Stimulated activated CD8-positive, alpha-beta memory T cell treated with anti-CD3 and anti-CD28 coated beads, Interleukin-15, amount 100 ng/mL, for 4 hours (primary cell): ENCODE data around the gene NSG2.

Experiments
- DNase-seq, 2 donors: peaks; one replicate each; pipeline ENCODE4 v3.0.0-alpha.2; 2020; ENCODE audit warnings: low read depth in 2 of 2

Gene NSG2

GRCh38 chr5:174059247-174059646 is 13.7 kb downstream of the NSG2 start:
- DNase-seq: no peak

- no peak for DNase-seq
These were observed 17.7 kb downstream of the NSG2 start for GRCh38 chr5:174063082-174063756.

GRCh38 chr5:174064171-174064570 is 18.7 kb downstream of the NSG2 start:
- no peak for DNase-seq

- no peak for DNase-seq
These were observed 20.2 kb downstream of the NSG2 start for GRCh38 chr5:174065528-174066197.

GRCh38 chr5:174067499-174067898 is 22.0 kb downstream of the NSG2 start:
- no peak for DNase-seq

- no peak for DNase-seq
These were observed 26.0 kb downstream of the NSG2 start for GRCh38 chr5:174071484-174071883.

GRCh38 chr5:174073122-174073660 is 27.7 kb downstream of the NSG2 start:
- DNase-seq: no peak

GRCh38 chr5:174074369-174074768 is 28.9 kb downstream of the NSG2 start:
- DNase-seq: no peak

- no peak for DNase-seq
These were observed 32.9 kb downstream of the NSG2 start for GRCh38 chr5:174078416-174078815.

- DNase-seq: no peak
These were observed 36.8 kb downstream of the NSG2 start for GRCh38 chr5:174082286-174082685.

GRCh38 chr5:174083056-174083827 is 37.7 kb downstream of the NSG2 start:
- DNase-seq: no peak

GRCh38 chr5:174084691-174085154 is 39.2 kb downstream of the NSG2 start:
- DNase-seq: no peak

GRCh38 chr5:174086751-174087150 is 41.2 kb downstream of the NSG2 start:
- DNase-seq: no peak

GRCh38 chr5:174087783-174088182 is 42.3 kb downstream of the NSG2 start:
- DNase-seq: no peak

- no peak for DNase-seq
These were observed 44.6 kb downstream of the NSG2 start for GRCh38 chr5:174090129-174090528.

- DNase-seq: no peak
These were observed 47.6 kb downstream of the NSG2 start for GRCh38 chr5:174093123-174093522.

- DNase-seq: no peak
These were observed 49.5 kb downstream of the NSG2 start for GRCh38 chr5:174094857-174095606.

- no peak for DNase-seq
These were observed 51.1 kb downstream of the NSG2 start for GRCh38 chr5:174096619-174097018.

GRCh38 chr5:174097486-174098185 is 52.1 kb downstream of the NSG2 start:
- DNase-seq: no peak

GRCh38 chr5:174098694-174099093 is 53.2 kb downstream of the NSG2 start:
- DNase-seq: no peak

- no peak for DNase-seq
These were observed 55.0 kb downstream of the NSG2 start for GRCh38 chr5:174100490-174100889.
